Measurements from ENCODE around the gene ZNF318.

GRCh38 chr6:43361269-43361668 lies 8.2 kb downstream of the ZNF318 start:
- TF ChIP-seq CTCF (IDR thresholded peaks at IDR 0.05) = no peak
- no peak for TF ChIP-seq POLR2AphosphoS5 (IDR thresholded peaks at IDR 0.05)
- TF ChIP-seq POLR2A (IDR thresholded peaks at IDR 0.05) = no peak
